ENCODE data around the gene SH3PXD2A. TPM values are rescaled to one million over a fixed set of nuclear protein-coding genes. Genes with fewer than 3 reads are reported as not detected.

SH3PXD2A gene
- total and polyA plus RNA-seq, 9 of the 15 experiments (the other 6 are each of a cell fraction or from before 2014, with no cell fraction given) = 0.41 to 9.3 (median 2.5) TPM

DNA sequence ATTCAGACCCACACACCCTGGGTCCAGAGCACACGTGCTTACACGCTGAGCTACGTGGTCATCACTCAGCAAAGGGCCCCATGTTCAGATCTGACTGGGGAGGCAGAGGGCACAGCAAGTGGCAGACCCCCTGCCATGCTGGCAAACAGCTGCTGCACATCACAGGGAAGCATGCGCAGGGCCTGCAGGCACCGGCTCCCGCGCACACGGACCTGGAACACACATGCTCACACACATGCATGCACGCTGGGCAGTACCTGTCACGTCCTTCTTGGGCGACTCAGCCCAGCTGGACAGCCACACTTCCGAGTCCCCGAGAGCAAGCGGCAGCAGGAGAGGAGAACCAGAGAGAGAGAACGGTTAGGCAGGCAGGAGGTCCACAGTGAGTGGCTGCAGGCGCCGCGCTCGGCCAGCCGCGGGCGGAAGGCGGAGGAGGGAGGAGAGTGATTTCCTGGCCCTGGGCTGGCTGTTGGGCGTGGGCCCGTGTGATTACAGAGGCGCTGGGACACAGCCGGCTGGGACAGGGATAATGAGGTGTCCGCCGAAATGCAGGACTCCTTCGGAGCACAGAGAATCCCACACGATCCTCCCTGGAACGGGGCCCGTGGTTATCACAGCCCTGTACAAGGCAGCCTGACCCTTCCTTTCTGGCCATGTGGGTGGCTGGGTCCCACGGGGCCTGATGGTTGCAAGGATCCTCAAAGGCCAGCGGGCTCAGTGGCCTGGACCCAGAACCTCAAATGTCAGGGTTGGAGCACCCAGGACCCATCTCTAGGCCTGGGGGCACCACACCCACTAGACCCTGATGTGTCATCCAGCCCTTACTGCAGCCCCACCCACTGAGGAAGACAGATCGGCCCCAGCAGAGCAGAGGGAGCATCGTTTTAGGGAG lies 186.8 kb downstream of the SH3PXD2A start (continued):
- TF ChIP-seq, protein P1, sequence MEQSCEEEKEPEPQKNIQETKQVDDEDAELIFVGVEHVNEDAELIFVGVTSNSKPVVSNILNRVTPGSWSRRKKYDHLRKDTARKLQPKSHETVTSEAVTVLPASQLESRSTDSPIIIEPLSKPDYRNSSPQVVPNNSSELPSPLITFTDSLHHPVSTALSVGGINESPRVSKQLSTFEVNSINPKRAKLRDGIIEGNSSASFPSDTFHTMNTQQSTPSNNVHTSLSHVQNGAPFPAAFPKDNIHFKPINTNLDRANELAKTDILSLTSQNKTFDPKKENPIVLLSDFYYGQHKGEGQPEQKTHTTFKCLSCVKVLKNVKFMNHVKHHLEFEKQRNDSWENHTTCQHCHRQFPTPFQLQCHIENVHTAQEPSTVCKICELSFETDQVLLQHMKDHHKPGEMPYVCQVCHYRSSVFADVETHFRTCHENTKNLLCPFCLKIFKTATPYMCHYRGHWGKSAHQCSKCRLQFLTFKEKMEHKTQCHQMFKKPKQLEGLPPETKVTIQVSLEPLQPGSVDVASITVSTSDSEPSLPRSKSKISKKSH (CRISPR knock-in tag; IDR thresholded peaks at IDR 0.05) = no peak
- TF ChIP-seq ZSCAN32 (CRISPR knock-in tag; IDR thresholded peaks at IDR 0.05) = no peak
- no peak for TF ChIP-seq TEAD2 (tag; IDR thresholded peaks at IDR 0.05)
- TF ChIP-seq, protein P2, sequence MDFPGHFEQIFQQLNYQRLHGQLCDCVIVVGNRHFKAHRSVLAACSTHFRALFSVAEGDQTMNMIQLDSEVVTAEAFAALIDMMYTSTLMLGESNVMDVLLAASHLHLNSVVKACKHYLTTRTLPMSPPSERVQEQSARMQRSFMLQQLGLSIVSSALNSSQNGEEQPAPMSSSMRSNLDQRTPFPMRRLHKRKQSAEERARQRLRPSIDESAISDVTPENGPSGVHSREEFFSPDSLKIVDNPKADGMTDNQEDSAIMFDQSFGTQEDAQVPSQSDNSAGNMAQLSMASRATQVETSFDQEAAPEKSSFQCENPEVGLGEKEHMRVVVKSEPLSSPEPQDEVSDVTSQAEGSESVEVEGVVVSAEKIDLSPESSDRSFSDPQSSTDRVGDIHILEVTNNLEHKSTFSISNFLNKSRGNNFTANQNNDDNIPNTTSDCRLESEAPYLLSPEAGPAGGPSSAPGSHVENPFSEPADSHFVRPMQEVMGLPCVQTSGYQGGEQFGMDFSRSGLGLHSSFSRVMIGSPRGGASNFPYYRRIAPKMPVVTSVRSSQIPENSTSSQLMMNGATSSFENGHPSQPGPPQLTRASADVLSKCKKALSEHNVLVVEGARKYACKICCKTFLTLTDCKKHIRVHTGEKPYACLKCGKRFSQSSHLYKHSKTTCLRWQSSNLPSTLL (IDR thresholded peaks at IDR 0.05) = peak; percentile 87
- TF ChIP-seq PHB2 (IDR thresholded peaks at IDR 0.05; ENCODE audit: low read depth) = no peak
- TF ChIP-seq ZNF644 (tag; IDR thresholded peaks at IDR 0.05; ENCODE audit: low read depth) = no peak
- TF ChIP-seq NFE2L1 (tag; IDR thresholded peaks at IDR 0.05; ENCODE audit: borderline replicate concordance, low read depth) = no peak
- no peak for TF ChIP-seq SMARCA4 (IDR thresholded peaks at IDR 0.05)
- TF ChIP-seq ZNF79 (CRISPR knock-in tag; IDR thresholded peaks at IDR 0.05; ENCODE audit: low read depth) = no peak
- 0 out of 2 replicates have a peak, but pooled peaks have one; percentile 38 for TF ChIP-seq TARDBP (IDR thresholded peaks at IDR 0.05)
- TF ChIP-seq ZFP30 (CRISPR knock-in tag; IDR thresholded peaks at IDR 0.05; ENCODE audit: borderline replicate concordance) = no peak
- no peak for TF ChIP-seq ASH1L (IDR thresholded peaks at IDR 0.05; ENCODE audit: borderline replicate concordance, low read depth, partially characterized antibody)
- TF ChIP-seq ZSCAN29 (IDR thresholded peaks at IDR 0.05) = no peak
- TF ChIP-seq GABPB1 (CRISPR knock-in tag; IDR thresholded peaks at IDR 0.05) = no peak
- TF ChIP-seq, protein P3, sequence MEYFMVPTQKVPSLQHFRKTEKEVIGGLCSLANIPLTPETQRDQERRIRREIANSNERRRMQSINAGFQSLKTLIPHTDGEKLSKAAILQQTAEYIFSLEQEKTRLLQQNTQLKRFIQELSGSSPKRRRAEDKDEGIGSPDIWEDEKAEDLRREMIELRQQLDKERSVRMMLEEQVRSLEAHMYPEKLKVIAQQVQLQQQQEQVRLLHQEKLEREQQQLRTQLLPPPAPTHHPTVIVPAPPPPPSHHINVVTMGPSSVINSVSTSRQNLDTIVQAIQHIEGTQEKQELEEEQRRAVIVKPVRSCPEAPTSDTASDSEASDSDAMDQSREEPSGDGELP (CRISPR knock-in tag; IDR thresholded peaks at IDR 0.05; ENCODE audit: borderline replicate concordance) = peak; percentile 92
- no peak for TF ChIP-seq SOX6 (IDR thresholded peaks at IDR 0.05)
- TF ChIP-seq CREM (IDR thresholded peaks at IDR 0.05; ENCODE audit: low read depth) = peak; percentile 8; the same call in 1 of the 2 replicates
- TF ChIP-seq FUS (optimal IDR thresholded peaks at IDR 0.05; ENCODE audit: low read depth, low read length) = no peak
- TF ChIP-seq SMARCA5 (IDR thresholded peaks at IDR 0.05) = no peak
- TF ChIP-seq ETV1 (tag; conservative IDR thresholded peaks at IDR 0.05; ENCODE audit: low read depth) = peak; percentile 61
- no peak for TF ChIP-seq MAFG (tag; conservative IDR thresholded peaks at IDR 0.05)
- TF ChIP-seq, protein P4, sequence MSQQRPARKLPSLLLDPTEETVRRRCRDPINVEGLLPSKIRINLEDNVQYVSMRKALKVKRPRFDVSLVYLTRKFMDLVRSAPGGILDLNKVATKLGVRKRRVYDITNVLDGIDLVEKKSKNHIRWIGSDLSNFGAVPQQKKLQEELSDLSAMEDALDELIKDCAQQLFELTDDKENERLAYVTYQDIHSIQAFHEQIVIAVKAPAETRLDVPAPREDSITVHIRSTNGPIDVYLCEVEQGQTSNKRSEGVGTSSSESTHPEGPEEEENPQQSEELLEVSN (IDR thresholded peaks at IDR 0.05; ENCODE audit: borderline replicate concordance in 1 of 2, extremely low read depth in 1 of 2, insufficient read depth in 1 of 2, insufficient read length in 1 of 2, low read depth in 1 of 2, low read length in 1 of 2, poor library complexity in 1 of 2, severe bottlenecking in 1 of 2) = peak; percentile 87 to 89

Data from K562 (cell line).